Heart right ventricle (tissue), 16 donors: ENCODE results near the gene RAD51AP2. TPM values are rescaled to one million over a fixed set of nuclear protein-coding genes. Genes with fewer than 3 reads are reported as not detected.

ENCODE experiments used
- ATAC-seq, 8 donors: fragments of 200-7000 bp; cut with Tn5 transposase; one replicate each; pipeline ENCODE4 v1.9.1; 2020; ENCODE audit warnings: mild to moderate bottlenecking in 8 of 8, moderate library complexity in 8 of 8, moderate number of reproducible peaks in 1 of 8
- DNase-seq, 2 donors: peaks; one replicate each; pipeline ENCODE4 v3.0.0-alpha.2; 2020
- H3K27ac ChIP-seq, 10 donors: fragments of 200-600 bp; sonication (generic) in 2 of 10; one replicate each; pipeline versions ENCODE4 v1.5.0 to v1.8.0; 2020 to 2022; ENCODE audit warnings: mild to moderate bottlenecking in 3 of 10
- H3K27me3 ChIP-seq, 7 donors: fragments of 200-600 bp; one replicate each; pipeline ENCODE4 v1.8.0; 2021 to 2022; ENCODE audit warnings: mild to moderate bottlenecking in 2 of 7
- H3K36me3 ChIP-seq, 9 donors: fragments of 200-600 bp; sonication (generic) in 1 of 9; one replicate each; pipeline versions ENCODE4 v1.5.0 to v1.8.0; 2020 to 2022; ENCODE audit warnings: mild to moderate bottlenecking in 2 of 9
- H3K4me1 ChIP-seq, 9 donors: fragments of 200-600 bp; sonication (generic) in 1 of 9; one replicate each; pipeline versions ENCODE4 v1.5.0 to v1.8.0; 2020 to 2022; ENCODE audit warnings: mild to moderate bottlenecking in 4 of 9
- H3K4me3 ChIP-seq, 10 donors: fragments of 200-600 bp; sonication (generic) in 2 of 10; one replicate each; pipeline versions ENCODE4 v1.5.0 to v1.8.0; 2020 to 2022; ENCODE audit warnings: mild to moderate bottlenecking in 7 of 10, moderate library complexity in 2 of 10
- H3K9me3 ChIP-seq, 11 donors: fragments of 200-600 bp in 10 of 11; sonication (generic) in 2 of 11; one replicate each; pipeline versions ENCODE4 v1.5.0 to v1.8.0; 2013 to 2022; ENCODE audit warnings: mild to moderate bottlenecking in 2 of 11, control low read depth in 1 of 11, moderate library complexity in 1 of 11
- CTCF ChIP-seq, 9 donors: fragments of 200-600 bp; sonication (generic) in 2 of 9; IDR thresholded peaks; one replicate each; pipeline versions ENCODE4 v1.5.0 to v1.8.0; 2021 to 2022; ENCODE audit warnings: antibody characterized with exemption in 9 of 9, mild to moderate bottlenecking in 5 of 9, moderate library complexity in 1 of 9
- WGBS, 2 donors: extraction: QIAGEN DNeasy Blood & Tissue Kit; methylation state at CpG; one replicate each; pipeline ENCODE4 v1.1.7; 2013; ENCODE audit warnings: inconsistent platforms in 1 of 2; 5-methylcytosine and 5-hydroxymethylcytosine counted together
- intact Hi-C, 10 donors: fragments of 100-400 bp; cut with DNase I; formaldehyde crosslinking; loops; one replicate each; pipeline versions ENCODE4 v1.11.1 to v1.14.2; 2022
- polyA plus RNA-seq, 2 donors: library from polyadenylated mRNA; stranded (reverse); fragments of 200-250 nt; gene quantifications; one replicate each; pipeline ENCODE4 v1.2.3, GENCODE V29; 2013
- total RNA-seq, 10 donors: library from RNA; stranded (reverse); fragmentation: NEBNext Ultra II Directional in 3 of 10; extraction: Animal tissue kit (Norgen Biotek cat#: 25700) in 3 of 10; gene quantifications; one replicate each; pipeline versions ENCODE4 v1.2.1 to v1.2.4, GENCODE V29; 2021 to 2023
- donor health status: Arrhythmogenic right ventricular cardiomyopathy.
- donor health status: ischemic (EF 13 %, LVEDD 7.1; RV severe dilation, severe dysfunction).
- donor health status: healthy with polysubstance abuse.
- donor health status: DM: no; HTN: yes; CAD: no.
- donor health status: DM: no; HTN: no; CAD: no.
- donor health status: ischemic (EF 25% LVEDD 6.9; RV normal size, moderate dysfunction).
- donor health status: ischemic (EF 25% LVEDD 5.7; RV mildly dilated, moderate dysfunction).
- donor health status: healthy.
- donor health status: DM: yes; HTN: yes; CAD: no.
- donor health status: Ischemic cardiomyopathy.
- donor health status: ischemic (EF 35%, LVEDD 5.7; RV mildly dilated, moderate dysfunction).
- donor health status: nonischemic (EF 11% LVEDD 7.7; RV severe dilation, severe dysfunction).
- donor health status: DM: yes; HTN: yes; CAD: no.
- donor health status: PGD.
- donor health status: ischemic (EF 29% LVEDD 5.4; RV normal size, mild dysfunction).
- donor health status: nonischemic (EF 23%, LVEDD 6.1; RV moderate dilation, normal function).

The RAD51AP2 gene
- total and polyA plus RNA-seq, 12 donors, result 0.03 to 0.49 (median 0.14) TPM; not detected in 1

DNA sequence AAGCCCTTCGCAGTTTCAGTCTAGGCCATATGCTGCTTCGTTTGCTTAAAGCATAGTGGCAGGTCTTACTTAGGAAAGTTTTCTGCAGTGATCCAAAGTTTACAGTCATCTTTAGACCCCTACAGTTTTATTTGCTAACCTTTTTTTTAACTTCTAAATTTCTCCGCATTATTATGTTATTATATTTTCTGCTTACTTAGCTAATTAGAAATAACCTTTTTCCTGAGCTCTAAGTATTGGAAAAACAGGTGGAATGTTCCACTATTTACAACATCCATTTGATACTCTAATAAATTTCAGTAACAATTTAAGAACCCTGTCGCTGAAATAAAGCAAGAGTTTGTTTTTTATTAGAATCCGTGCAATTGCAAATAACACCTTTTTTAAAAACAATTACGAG is 4.1 kb upstream of the RAD51AP2 start:
- no peaks in the 10 kb centered on the region for H3K36me3 ChIP-seq
- H3K27ac ChIP-seq, result no peak overlapping the region
- no peak for DNase-seq
- no peaks in the 10 kb centered on the region for H3K9me3 ChIP-seq
- H3K4me3 ChIP-seq, result no peak overlapping the region
- H3K4me1 ChIP-seq, result peaks cover 0 to 8% (median 5%) of the 10 kb centered on the region in 9 donors
- ATAC-seq, result no peak
- 89 to 92% methylated on average over 6 of the region's 6 CpGs for WGBS, 2 donors
- H3K27me3 ChIP-seq, result peaks cover 0 to 34% (median 0%) of the 10 kb centered on the region in 7 donors
- intact Hi-C loops, result no loop called here
- TF ChIP-seq CTCF (IDR thresholded peaks at IDR 0.05), result no peak

- intact Hi-C loops, result no loop called here
- Histone ChIP-seq H3K36me3 (no peaks in the 10 kb centered on the region), H3K27ac (no peak overlapping the region), H3K27me3 (peaks cover 0 to 41% (median 0%) of the 10 kb centered on the region in 7 donors), H3K9me3 (no peaks in the 10 kb centered on the region), H3K4me3 (no peak overlapping the region), H3K4me1 (peaks cover 0 to 8% (median 5%) of the 10 kb centered on the region in 9 donors)
- no peak for TF ChIP-seq CTCF (IDR thresholded peaks at IDR 0.05)
- DNase-seq (no peak), ATAC-seq (no peak)
- WGBS, 2 donors, result 91% methylated on average over 2 of the region's 2 CpGs
These were observed 3.4 kb upstream of the RAD51AP2 start for GRCh38 chr2:17521621-17522020.

- Histone ChIP-seq H3K4me3 (no peak overlapping the region), H3K4me1 (peaks cover 0 to 8% (median 5%) of the 10 kb centered on the region in 9 donors), H3K27me3 (peaks cover 0 to 41% (median 0%) of the 10 kb centered on the region in 7 donors), H3K36me3 (no peaks in the 10 kb centered on the region), H3K9me3 (no peaks in the 10 kb centered on the region), H3K27ac (no peak overlapping the region)
- ATAC-seq (no peak), DNase-seq (no peak)
- TF ChIP-seq CTCF (IDR thresholded peaks at IDR 0.05), result no peak
- intact Hi-C loops, result no loop called here
- WGBS, 2 donors, result 71 to 75% methylated on average over 2 of the region's 2 CpGs
These were observed 2.5 kb upstream of the RAD51AP2 start for GRCh38 chr2:17520761-17521160.

DNA sequence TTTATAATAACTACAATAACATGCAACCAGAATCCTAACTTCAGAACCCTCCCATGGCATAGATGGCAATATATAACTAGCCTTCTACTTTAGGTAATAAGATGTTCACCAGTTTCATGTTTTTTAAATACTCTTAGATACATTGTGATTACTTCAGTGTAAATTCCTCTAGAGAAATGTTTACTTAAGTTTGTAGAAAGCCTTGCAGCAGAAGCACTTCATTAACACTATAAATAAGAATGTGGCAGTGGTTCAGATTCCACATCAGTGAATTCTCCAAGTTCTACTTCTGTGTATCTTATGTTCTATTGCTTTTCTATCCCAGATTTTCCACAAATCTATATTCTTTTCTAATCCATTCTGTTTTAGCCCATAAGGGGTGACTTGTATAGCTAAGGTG is 1.2 kb upstream of the RAD51AP2 start:
- Histone ChIP-seq H3K27ac (peak overlapping the region in 1 of 10 donors; percentile 76), H3K27me3 (peaks cover 0 to 41% (median 0%) of the 10 kb centered on the region in 7 donors), H3K4me1 (peaks cover 0 to 8% (median 5%) of the 10 kb centered on the region in 9 donors), H3K9me3 (no peaks in the 10 kb centered on the region), H3K4me3 (no peak overlapping the region), H3K36me3 (no peaks in the 10 kb centered on the region)
- no peak for ATAC-seq
- no peak for TF ChIP-seq CTCF (IDR thresholded peaks at IDR 0.05)
- DNase-seq, result no peak
- intact Hi-C loops, result no loop called here
